C4-2B (cell line): Measurements from ENCODE around the gene SMURF1.

Source experiments
- H3K27ac ChIP-seq: fragments of 450-650 bp; 2 replicates; pipeline ENCODE4 v1.5.1; 2017
- CTCF ChIP-seq: fragments of 450-650 bp; conservative IDR thresholded peaks from 2 replicates; pipeline ENCODE4 v1.5.1; 2017; ENCODE audit warnings: mild to moderate bottlenecking
- ZFX ChIP-seq: fragments of 450-650 bp; IDR thresholded peaks from 2 replicates; pipeline ENCODE4 v1.6.1; 2017

Gene SMURF1

GRCh38 chr7:99132595-99133321, 11.2 kb downstream of the SMURF1 start:
- TF ChIP-seq ZFX (no peak), CTCF (no peak)
- H3K27ac ChIP-seq: no peak overlapping the region

- TF ChIP-seq CTCF (no peak), ZFX (no peak)
- no peak overlapping the region for H3K27ac ChIP-seq
Measured at GRCh38 chr7:99131290-99131689, 12.6 kb downstream of the SMURF1 start.

GRCh38 chr7:99129536-99129935, 14.4 kb downstream of the SMURF1 start:
- TF ChIP-seq ZFX (no peak), CTCF (no peak)
- peak overlapping the region; percentile 67 for H3K27ac ChIP-seq

- peak overlapping the region; percentile 67 for H3K27ac ChIP-seq
- TF ChIP-seq ZFX: no peak
- TF ChIP-seq CTCF: no peak
Measured at GRCh38 chr7:99129001-99129400, 14.9 kb downstream of the SMURF1 start.

- TF ChIP-seq ZFX (no peak), CTCF (no peak)
- peak overlapping the region; percentile 44; the same call in 1 of the 2 replicates for H3K27ac ChIP-seq
Measured at GRCh38 chr7:99128076-99128950, 15.6 kb downstream of the SMURF1 start.

GRCh38 chr7:99127636-99128035, 16.3 kb downstream of the SMURF1 start:
- no peak overlapping the region; the same call in 1 of the 2 replicates for H3K27ac ChIP-seq
- TF ChIP-seq ZFX (no peak), CTCF (no peak)
